Fibroblast of the aortic adventitia (primary cell): Measurements from ENCODE around the gene DVL1. TPM values are rescaled to one million over a fixed set of nuclear protein-coding genes. Genes with fewer than 3 reads are reported as not detected.
A peak's percentile ranks its signal among the peaks of the same experiment; 100 is the strongest.

Source experiments
- DNase-seq: peaks from one replicate; pipeline ENCODE4 v3.0.0-alpha.2; 2010; ENCODE audit warnings: low read depth
- H3K4me3 ChIP-seq: 2 replicates; pipeline ENCODE4 v1.5.1; 2011; ENCODE audit warnings: low read depth, mild to moderate bottlenecking, control low read depth, low read length, moderate library complexity
- total RNA-seq: library from RNA; depleted of rRNA; stranded (reverse); fragments of >200 nt; gene quantifications from 2 replicates; pipeline ENCODE4 v1.2.3, GENCODE V29; 2012; ENCODE audit warnings: low replicate concordance
- TF ChIP-seq, protein P1 (sequence below): IDR thresholded peaks from 2 replicates; pipeline ENCODE4 v1.5.1; 2011; ENCODE audit warnings: mild to moderate bottlenecking, low read length, control low read depth, inconsistent platforms; ENCODE audit not compliant: insufficient read depth

The DVL1 gene
- total RNA-seq, 1 donor = 89.0 TPM

GRCh38 chr1:1367315-1367714 is 18.1 kb upstream of the DVL1 start:
- no peak overlapping the region for H3K4me3 ChIP-seq
- no peak for DNase-seq
- TF ChIP-seq, protein P1, sequence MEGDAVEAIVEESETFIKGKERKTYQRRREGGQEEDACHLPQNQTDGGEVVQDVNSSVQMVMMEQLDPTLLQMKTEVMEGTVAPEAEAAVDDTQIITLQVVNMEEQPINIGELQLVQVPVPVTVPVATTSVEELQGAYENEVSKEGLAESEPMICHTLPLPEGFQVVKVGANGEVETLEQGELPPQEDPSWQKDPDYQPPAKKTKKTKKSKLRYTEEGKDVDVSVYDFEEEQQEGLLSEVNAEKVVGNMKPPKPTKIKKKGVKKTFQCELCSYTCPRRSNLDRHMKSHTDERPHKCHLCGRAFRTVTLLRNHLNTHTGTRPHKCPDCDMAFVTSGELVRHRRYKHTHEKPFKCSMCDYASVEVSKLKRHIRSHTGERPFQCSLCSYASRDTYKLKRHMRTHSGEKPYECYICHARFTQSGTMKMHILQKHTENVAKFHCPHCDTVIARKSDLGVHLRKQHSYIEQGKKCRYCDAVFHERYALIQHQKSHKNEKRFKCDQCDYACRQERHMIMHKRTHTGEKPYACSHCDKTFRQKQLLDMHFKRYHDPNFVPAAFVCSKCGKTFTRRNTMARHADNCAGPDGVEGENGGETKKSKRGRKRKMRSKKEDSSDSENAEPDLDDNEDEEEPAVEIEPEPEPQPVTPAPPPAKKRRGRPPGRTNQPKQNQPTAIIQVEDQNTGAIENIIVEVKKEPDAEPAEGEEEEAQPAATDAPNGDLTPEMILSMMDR = no peak

DNA sequence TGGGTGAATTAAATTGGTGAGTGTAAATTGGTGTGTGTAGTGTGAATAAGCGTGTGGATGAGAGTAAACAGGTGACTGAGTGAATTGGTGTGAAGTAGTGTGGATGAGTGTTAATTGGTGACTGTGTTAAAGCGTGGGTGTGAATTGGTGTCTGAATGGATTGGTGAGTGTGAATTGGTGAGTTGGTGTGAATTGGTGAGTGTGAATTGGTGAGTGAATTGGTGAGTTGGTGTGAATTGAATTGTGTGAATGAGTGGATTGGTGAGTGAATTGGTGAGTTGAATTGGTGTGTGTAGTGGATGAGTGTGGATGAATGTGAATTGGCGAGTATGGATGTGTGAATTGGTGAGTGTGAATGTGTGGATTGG is 17.5 kb upstream of the DVL1 start:
- DNase-seq = no peak
- TF ChIP-seq, protein P1 = no peak
- H3K4me3 ChIP-seq = no peak overlapping the region

DNA sequence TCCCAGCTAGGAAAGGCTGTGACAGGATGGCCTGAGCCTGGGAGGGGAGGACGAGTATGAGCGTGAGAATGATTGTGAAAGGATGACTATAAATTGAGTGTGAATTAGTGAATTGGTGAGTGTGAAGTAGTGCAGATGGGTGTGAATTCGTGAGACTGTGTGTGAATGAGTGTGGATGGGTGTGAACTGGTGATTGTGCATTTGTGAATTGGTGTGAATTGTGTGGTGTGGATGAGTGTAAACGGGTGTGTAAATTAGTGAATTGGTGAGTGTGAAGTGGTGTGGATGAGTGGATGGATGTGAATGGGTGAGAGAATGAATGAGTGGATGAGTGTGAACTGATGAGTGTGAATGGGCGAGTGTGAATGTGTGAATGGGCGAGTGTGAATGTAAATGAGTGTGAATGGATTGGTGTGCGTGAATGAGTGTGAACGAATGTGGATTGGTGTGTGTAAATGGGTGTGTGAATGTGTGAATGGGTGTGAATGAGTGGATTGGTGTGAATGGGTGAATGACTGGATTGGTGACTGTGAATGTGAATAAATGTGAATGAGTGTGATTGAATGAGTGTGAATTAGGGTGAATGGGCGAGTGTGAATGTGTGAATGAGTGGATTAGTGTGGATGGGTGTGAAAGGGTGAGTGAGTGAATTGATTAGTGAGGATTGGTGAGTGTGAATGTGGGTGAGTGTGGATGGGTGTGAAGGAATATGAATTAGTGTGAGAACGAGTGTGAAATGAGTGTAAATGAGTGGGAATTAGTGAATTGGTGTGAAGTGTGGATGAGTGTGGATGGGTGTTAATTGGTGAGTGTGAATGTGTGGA is 16.9 kb upstream of the DVL1 start:
- no peak for DNase-seq
- TF ChIP-seq, protein P1 = no peak
- H3K4me3 ChIP-seq = no peak overlapping the region

DNA sequence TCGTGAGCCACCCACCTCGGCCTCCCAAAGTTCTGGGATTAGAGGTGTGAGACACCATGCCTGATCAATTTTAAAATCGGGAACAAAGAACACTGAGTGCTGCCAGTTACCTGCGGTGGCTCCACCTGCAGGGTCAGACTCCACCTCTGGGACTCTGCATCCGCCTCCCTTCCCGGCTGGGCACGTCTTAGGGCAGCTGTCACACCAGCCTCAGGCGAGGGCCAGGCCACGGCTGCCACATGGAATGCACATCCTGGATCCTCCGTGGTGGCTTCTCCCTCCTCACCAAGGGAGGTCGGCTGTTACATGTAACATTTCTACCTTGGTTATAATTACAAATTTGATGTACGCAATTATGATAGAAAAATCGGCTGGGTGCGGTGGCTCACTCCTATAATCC is 15.0 kb upstream of the DVL1 start:
- TF ChIP-seq, protein P1 = no peak
- no peak for DNase-seq
- no peak overlapping the region for H3K4me3 ChIP-seq

- DNase-seq = peak; percentile 86
- peak overlapping the region; percentile 25 for H3K4me3 ChIP-seq
- TF ChIP-seq, protein P1 = peak; percentile 37
Observed at GRCh38 chr1:1361982-1362423, 12.8 kb upstream of the DVL1 start.

DNA sequence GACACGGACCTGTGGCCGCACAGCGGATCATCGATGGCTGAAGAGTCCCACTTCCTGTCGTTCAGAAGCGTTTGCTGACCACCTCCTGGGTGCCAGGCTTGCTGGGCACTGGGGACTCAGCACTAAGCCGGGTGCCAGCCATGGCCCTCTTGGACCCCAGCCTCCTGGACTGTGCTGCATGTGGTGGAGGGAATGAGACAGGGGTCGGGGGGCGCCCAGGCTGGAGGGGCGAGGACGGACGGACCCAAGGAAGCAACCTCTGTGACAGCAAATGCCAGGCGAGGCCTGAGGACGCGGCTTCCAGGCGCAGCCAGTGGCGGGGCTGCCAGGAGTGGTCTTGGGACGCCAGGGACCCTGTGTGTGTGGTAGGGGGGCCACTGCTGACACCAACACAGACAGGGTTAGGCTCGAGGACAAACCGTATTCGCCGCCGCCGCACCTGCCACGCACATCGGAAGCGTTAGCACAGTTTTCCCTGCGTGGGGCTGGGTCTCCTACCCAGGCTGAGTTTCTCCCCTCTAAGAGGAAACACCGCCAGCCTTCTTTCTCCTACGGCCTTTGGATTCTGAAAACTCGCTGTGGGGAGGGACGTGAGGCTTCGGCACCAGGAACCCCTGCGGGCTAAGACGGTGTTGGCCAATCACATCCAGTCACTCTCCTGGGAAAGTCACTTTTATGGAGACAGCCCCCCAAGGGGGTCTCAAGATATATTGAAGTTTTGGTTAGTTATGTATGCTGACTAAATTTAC is 12.2 kb upstream of the DVL1 start:
- TF ChIP-seq, protein P1 = no peak
- peak overlapping the region; percentile 25 for H3K4me3 ChIP-seq
- no peak for DNase-seq
